ENCODE measurements around the gene ELMO3. TPM values are rescaled to one million over a fixed set of nuclear protein-coding genes. Genes with fewer than 3 reads are reported as not detected.

ELMO3 gene
- total RNA-seq, 1 experiment from 2014 or later: 0.61 TPM

GRCh38 chr16:67208154-67208896, 9.4 kb downstream of the ELMO3 start:
- DNase-seq (ENCODE audit: low spot score): no peak
- in situ Hi-C loops (cut with HindIII; ENCODE audit: low sequenced_read_pairs): no loop called here

- in situ Hi-C loops (cut with HindIII; ENCODE audit: low sequenced_read_pairs): no loop called here
- DNase-seq (ENCODE audit: low spot score): no peak
These were observed 10.6 kb downstream of the ELMO3 start for GRCh38 chr16:67209565-67209964.

GRCh38 chr16:67210069-67210937, 11.4 kb downstream of the ELMO3 start:
- DNase-seq (ENCODE audit: low spot score): no peak
- in situ Hi-C loops (cut with HindIII; ENCODE audit: low sequenced_read_pairs): no loop called here

- in situ Hi-C loops (cut with HindIII; ENCODE audit: low sequenced_read_pairs): no loop called here
- DNase-seq (ENCODE audit: low spot score): no peak
These were observed 12.7 kb downstream of the ELMO3 start for GRCh38 chr16:67211674-67212073.

GRCh38 chr16:67212766-67213165, 13.8 kb downstream of the ELMO3 start:
- in situ Hi-C loops (cut with HindIII; ENCODE audit: low sequenced_read_pairs): no loop called here
- DNase-seq (ENCODE audit: low spot score): no peak

GRCh38 chr16:67213197-67214019, 14.5 kb downstream of the ELMO3 start:
- no peak for DNase-seq (ENCODE audit: low spot score)
- in situ Hi-C loops (cut with HindIII; ENCODE audit: low sequenced_read_pairs): no loop called here

- in situ Hi-C loops (cut with HindIII; ENCODE audit: low sequenced_read_pairs): no loop called here
- DNase-seq (ENCODE audit: low spot score): no peak
These were observed 16.8 kb downstream of the ELMO3 start for GRCh38 chr16:67215706-67216105.

GRCh38 chr16:67216612-67217490, 17.9 kb downstream of the ELMO3 start:
- DNase-seq (ENCODE audit: low spot score): no peak
- in situ Hi-C loops (cut with HindIII; ENCODE audit: low sequenced_read_pairs): no loop called here

- in situ Hi-C loops (cut with HindIII; ENCODE audit: low sequenced_read_pairs): no loop called here
- no peak for DNase-seq (ENCODE audit: low spot score)
These were observed 25.1 kb downstream of the ELMO3 start for GRCh38 chr16:67223992-67224391.

GRCh38 chr16:67226295-67226803, 27.4 kb downstream of the ELMO3 start:
- in situ Hi-C loops (cut with HindIII; ENCODE audit: low sequenced_read_pairs): no loop called here
- no peak for DNase-seq (ENCODE audit: low spot score)

- peak; percentile 98 for DNase-seq (ENCODE audit: low spot score)
- in situ Hi-C loops (cut with HindIII; ENCODE audit: low sequenced_read_pairs): no loop called here
These were observed 28.1 kb downstream of the ELMO3 start, which contains the start of gene TMEM208 for GRCh38 chr16:67226804-67227566. Gene TMEM208, plus strand, starts transcription at chr16:67227130. Its CDS starts 89 bp downstream, at chr16:67227219.

GRCh38 chr16:67227567-67227921, 28.6 kb downstream of the ELMO3 start:
- in situ Hi-C loops (cut with HindIII; ENCODE audit: low sequenced_read_pairs): no loop called here
- DNase-seq (ENCODE audit: low spot score): no peak

GRCh38 chr16:67228034-67228785, 29.3 kb downstream of the ELMO3 start:
- no peak for DNase-seq (ENCODE audit: low spot score)
- in situ Hi-C loops (cut with HindIII; ENCODE audit: low sequenced_read_pairs): no loop called here

GRCh38 chr16:67228905-67229304, 30.0 kb downstream of the ELMO3 start:
- DNase-seq (ENCODE audit: low spot score): no peak

GRCh38 chr16:67229906-67230808, 31.2 kb downstream of the ELMO3 start:
- no peak for DNase-seq (ENCODE audit: low spot score)
- in situ Hi-C loops (cut with HindIII; ENCODE audit: low sequenced_read_pairs): no loop called here

More at GRCh38 chr16:67228905-67229304, 30.0 kb downstream of the ELMO3 start:
- in situ Hi-C loops (cut with HindIII; ENCODE audit: low sequenced_read_pairs): no loop called here
